Gastroesophageal sphincter (tissue), 4 donors: ENCODE results near the gene DNAH10. TPM values are rescaled to one million over a fixed set of nuclear protein-coding genes. Genes with fewer than 3 reads are reported as not detected.

ENCODE experiments used
- ATAC-seq: fragments of 150-250 bp; one replicate; pipeline ENCODE4 v1.9.1; 2016; ENCODE audit warnings: mild to moderate bottlenecking, moderate library complexity
- H3K27ac ChIP-seq, 4 donors: fragments of 200-600 bp; sonication (generic) in 3 of 4; 1 replicate in 3 of 4; 2 replicates in 1 of 4; pipeline ENCODE4 v1.5.1; 2016 to 2019
- H3K27me3 ChIP-seq: fragments of 200-600 bp; sonication (generic); one replicate; pipeline ENCODE4 v1.5.1; 2019
- H3K36me3 ChIP-seq, 2 donors: fragments of 200-600 bp; sonication (generic); one replicate each; pipeline ENCODE4 v1.5.1; 2019; ENCODE audit warnings: control low read depth in 1 of 2
- H3K4me1 ChIP-seq, 3 donors: fragments of 200-600 bp; sonication (generic); 1 replicate in 2 of 3; 2 replicates in 1 of 3; pipeline ENCODE4 v1.5.1; 2016 to 2019; ENCODE audit warnings: control low read depth in 2 of 3
- H3K4me3 ChIP-seq, 2 donors: fragments of 200-600 bp; sonication (generic); one replicate each; pipeline ENCODE4 v1.5.1; 2019; ENCODE audit warnings: mild to moderate bottlenecking in 1 of 2, moderate library complexity in 1 of 2
- H3K9me3 ChIP-seq, 3 donors: fragments of 200-600 bp; sonication (generic); one replicate each; pipeline ENCODE4 v1.5.1; 2017 to 2019; ENCODE audit warnings: control low read depth in 2 of 3
- EP300 ChIP-seq: sonication (generic); formaldehyde crosslinking; IDR thresholded peaks from one replicate; pipeline ENCODE4 v1.6.1; 2017; ENCODE audit warnings: antibody characterized with exemption, mild to moderate bottlenecking
- POLR2A ChIP-seq, 2 donors: fragments of 450-650 bp; IDR thresholded peaks; one replicate each; pipeline ENCODE4 v1.6.1; 2017; ENCODE audit warnings: antibody characterized with exemption in 2 of 2, mild to moderate bottlenecking in 2 of 2, moderate library complexity in 1 of 2
- POLR2AphosphoS5 ChIP-seq: sonication (generic); formaldehyde crosslinking; IDR thresholded peaks from one replicate; pipeline ENCODE4 v1.6.1; 2017; ENCODE audit warnings: antibody characterized with exemption
- WGBS, 2 donors: methylation state at CpG; one replicate each; pipeline ENCODE4 v1.1.5; 2018; ENCODE audit warnings: low coverage in 1 of 2; 5-methylcytosine and 5-hydroxymethylcytosine counted together
- total RNA-seq, 4 donors: library from RNA; depleted of rRNA; stranded (reverse); fragments of >200 nt; gene quantifications; one replicate each; pipeline ENCODE4 v1.1.0, GENCODE V29; 2016
- TF ChIP-seq, protein P1 (sequence below), 4 experiments: fragments of 200-600 bp in 2 of 4; fragments of 450-650 bp in 2 of 4; sonication (generic) in 1 of 4; IDR thresholded peaks; one replicate each; pipeline ENCODE4 v1.5.1; 2017 to 2019; ENCODE audit warnings: antibody characterized with exemption in 4 of 4, mild to moderate bottlenecking in 2 of 4, moderate library complexity in 2 of 4

The DNAH10 gene
- total RNA-seq, 4 donors from 2014 or later, result not detected

DNA sequence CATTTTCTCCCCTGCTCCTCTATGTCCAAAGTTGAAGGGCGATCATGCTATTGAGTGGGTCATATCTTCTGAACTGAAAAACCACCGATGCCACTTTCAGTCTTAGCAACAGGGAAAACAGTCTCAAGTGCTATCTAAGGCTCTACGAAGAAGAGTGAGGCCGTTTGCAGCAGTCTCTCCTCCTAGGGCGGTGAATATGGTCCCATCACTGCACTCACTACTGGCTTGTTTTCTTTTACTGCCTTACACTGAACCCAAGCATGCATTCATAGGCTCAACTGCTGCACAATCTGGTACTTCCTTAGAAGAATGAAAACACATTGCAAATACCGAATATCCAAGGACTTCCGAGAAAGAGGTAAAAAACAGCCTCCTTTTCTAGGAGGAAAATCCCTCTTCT lies 92.1 kb downstream of the DNAH10 start:
- no peaks in the 10 kb centered on the region for H3K9me3 ChIP-seq
- H3K36me3 ChIP-seq, result no peaks in the 10 kb centered on the region
- WGBS, 2 donors, result 66 to 70% methylated on average over 7 of the region's 7 CpGs
- no peak for TF ChIP-seq EP300
- no peak for TF ChIP-seq POLR2A (IDR thresholded peaks at IDR 0.05)
- TF ChIP-seq, protein P1, sequence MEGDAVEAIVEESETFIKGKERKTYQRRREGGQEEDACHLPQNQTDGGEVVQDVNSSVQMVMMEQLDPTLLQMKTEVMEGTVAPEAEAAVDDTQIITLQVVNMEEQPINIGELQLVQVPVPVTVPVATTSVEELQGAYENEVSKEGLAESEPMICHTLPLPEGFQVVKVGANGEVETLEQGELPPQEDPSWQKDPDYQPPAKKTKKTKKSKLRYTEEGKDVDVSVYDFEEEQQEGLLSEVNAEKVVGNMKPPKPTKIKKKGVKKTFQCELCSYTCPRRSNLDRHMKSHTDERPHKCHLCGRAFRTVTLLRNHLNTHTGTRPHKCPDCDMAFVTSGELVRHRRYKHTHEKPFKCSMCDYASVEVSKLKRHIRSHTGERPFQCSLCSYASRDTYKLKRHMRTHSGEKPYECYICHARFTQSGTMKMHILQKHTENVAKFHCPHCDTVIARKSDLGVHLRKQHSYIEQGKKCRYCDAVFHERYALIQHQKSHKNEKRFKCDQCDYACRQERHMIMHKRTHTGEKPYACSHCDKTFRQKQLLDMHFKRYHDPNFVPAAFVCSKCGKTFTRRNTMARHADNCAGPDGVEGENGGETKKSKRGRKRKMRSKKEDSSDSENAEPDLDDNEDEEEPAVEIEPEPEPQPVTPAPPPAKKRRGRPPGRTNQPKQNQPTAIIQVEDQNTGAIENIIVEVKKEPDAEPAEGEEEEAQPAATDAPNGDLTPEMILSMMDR (IDR thresholded peaks at IDR 0.05), result no peak
- TF ChIP-seq POLR2AphosphoS5, result no peak
- ATAC-seq, result no peak
- no peak overlapping the region for H3K27ac ChIP-seq
- no peak overlapping the region for H3K4me3 ChIP-seq
- H3K27me3 ChIP-seq, result peaks cover 41% of the 10 kb centered on the region
- no peaks in the 10 kb centered on the region for H3K4me1 ChIP-seq

DNA sequence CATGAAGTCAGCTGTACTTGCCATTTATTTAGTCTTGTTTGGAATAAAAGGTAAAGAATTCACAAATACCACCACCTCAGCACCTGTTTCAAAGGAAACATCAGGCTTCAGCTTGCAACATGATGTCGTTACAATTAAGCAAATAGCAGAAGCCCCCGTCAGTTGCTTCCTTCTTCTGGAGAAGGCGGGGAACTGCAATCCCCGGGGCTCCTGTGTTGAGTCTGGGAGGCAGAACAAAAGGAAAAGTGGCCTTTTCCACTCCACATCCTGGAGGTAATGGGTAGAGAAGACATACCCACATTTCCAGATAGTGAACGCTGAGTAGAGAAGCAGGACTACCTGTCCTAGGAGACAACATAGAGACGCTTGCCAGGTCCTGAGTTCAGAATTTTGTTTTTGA lies 92.8 kb downstream of the DNAH10 start:
- no peak for ATAC-seq
- Histone ChIP-seq H3K4me3 (no peak overlapping the region), H3K27ac (no peak overlapping the region), H3K4me1 (no peaks in the 10 kb centered on the region), H3K36me3 (no peaks in the 10 kb centered on the region), H3K27me3 (peaks cover 46% of the 10 kb centered on the region), H3K9me3 (no peaks in the 10 kb centered on the region)
- TF ChIP-seq POLR2AphosphoS5 (no peak), EP300 (no peak), POLR2A (IDR thresholded peaks at IDR 0.05) (no peak)
- TF ChIP-seq, protein P1 (IDR thresholded peaks at IDR 0.05), result no peak
- whole genome bisulfite sequencing, 2 donors, result 37 to 73% methylated on average over 4 to 6 of the region's 6 CpGs

DNA sequence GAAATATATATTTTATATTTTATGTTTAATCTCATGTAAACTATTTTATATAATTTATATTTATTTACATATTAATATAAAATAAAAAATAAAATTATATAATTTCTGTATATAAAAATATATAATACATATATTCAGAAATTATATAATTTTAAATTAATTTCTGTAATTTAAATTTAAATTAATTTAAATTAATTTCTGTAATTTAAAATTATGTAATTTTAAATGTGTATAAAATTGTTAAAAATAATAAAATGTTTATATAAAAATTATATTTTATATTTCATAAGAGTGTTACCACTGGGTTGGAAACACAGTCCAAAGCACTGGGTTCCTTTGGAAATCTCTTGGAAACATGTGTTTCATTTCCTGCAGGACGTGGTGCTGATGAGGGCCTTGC lies 94.6 kb downstream of the DNAH10 start:
- H3K36me3 ChIP-seq, result no peaks in the 10 kb centered on the region
- H3K4me3 ChIP-seq, result no peak overlapping the region
- H3K9me3 ChIP-seq, result no peaks in the 10 kb centered on the region
- 71 to 87% methylated on average over 1 of the region's 1 CpG for WGBS, 2 donors
- H3K4me1 ChIP-seq, result no peaks in the 10 kb centered on the region
- no peak overlapping the region for H3K27ac ChIP-seq
- peaks cover 34% of the 10 kb centered on the region for H3K27me3 ChIP-seq
- TF ChIP-seq EP300 (no peak), POLR2A (IDR thresholded peaks at IDR 0.05) (no peak), POLR2AphosphoS5 (no peak)
- TF ChIP-seq, protein P1 (IDR thresholded peaks at IDR 0.05), result no peak
- ATAC-seq, result no peak

DNA sequence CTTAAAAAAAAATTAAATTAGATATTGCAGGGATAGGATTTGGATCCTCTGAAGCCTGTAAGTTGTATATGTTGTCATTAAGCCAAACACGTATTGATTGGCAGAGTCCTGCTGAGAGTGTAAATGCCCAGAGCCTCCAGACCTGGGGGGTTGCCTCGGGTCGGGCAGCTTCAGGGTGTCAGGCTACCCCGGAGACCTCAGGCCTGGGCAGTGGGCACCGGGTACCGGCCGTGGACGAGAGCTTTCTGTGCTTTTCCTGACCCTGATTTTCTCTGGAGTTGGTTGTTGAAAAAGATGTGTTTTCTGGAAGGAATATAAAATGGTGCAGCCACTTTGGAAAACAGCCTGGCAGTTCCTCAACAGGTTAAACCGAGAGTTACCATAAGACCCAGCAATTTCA lies 96.1 kb downstream of the DNAH10 start:
- Histone ChIP-seq H3K4me3 (no peak overlapping the region), H3K27me3 (peaks cover 32% of the 10 kb centered on the region), H3K27ac (no peak overlapping the region), H3K9me3 (no peaks in the 10 kb centered on the region), H3K36me3 (no peaks in the 10 kb centered on the region), H3K4me1 (no peaks in the 10 kb centered on the region)
- 60 to 70% methylated on average over 2 to 5 of the region's 9 CpGs for WGBS, 2 donors
- TF ChIP-seq, protein P1 (IDR thresholded peaks at IDR 0.05), result no peak
- TF ChIP-seq EP300 (no peak), POLR2A (IDR thresholded peaks at IDR 0.05) (no peak), POLR2AphosphoS5 (no peak)
- no peak for ATAC-seq

DNA sequence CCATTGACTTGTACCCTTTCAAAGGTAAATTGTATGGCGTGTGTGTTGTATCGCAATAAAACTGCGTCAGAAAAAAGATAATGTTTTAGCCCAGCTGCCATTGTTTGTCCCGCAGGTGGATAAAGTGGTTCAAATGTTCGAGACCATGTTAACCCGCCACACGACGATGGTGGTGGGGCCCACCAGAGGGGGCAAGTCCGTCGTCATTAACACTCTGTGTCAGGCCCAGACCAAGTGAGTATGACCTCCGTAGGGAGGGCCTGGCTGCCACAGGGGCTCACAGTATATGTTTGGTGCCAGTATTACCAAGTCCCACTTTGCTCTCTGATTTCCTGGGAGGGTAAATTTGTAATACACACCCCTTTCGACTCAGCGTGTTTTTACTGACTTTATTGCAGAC lies 96.9 kb downstream of the DNAH10 start:
- Histone ChIP-seq H3K9me3 (no peaks in the 10 kb centered on the region), H3K4me1 (no peaks in the 10 kb centered on the region), H3K36me3 (no peaks in the 10 kb centered on the region), H3K27ac (no peak overlapping the region), H3K4me3 (no peak overlapping the region), H3K27me3 (peaks cover 28% of the 10 kb centered on the region)
- 66 to 73% methylated on average over 9 to 13 of the region's 13 CpGs for WGBS, 2 donors
- TF ChIP-seq EP300 (no peak), POLR2AphosphoS5 (no peak), POLR2A (IDR thresholded peaks at IDR 0.05) (no peak)
- TF ChIP-seq, protein P1 (IDR thresholded peaks at IDR 0.05), result no peak
- no peak for ATAC-seq
